ENCODE results near the gene STX2. TPM values are rescaled to one million over a fixed set of nuclear protein-coding genes. Genes with fewer than 3 reads are reported as not detected.

The STX2 gene
- total and polyA plus RNA-seq, 10 of the 15 experiments (the other 5 are each of a cell fraction or from before 2014, with no cell fraction given): 6.0 to 22.2 (median 10.0) TPM

GRCh38 chr12:130880411-130880885 is 41.4 kb upstream of the STX2 start (continued):
- no peak for TF ChIP-seq TCF7 (IDR thresholded peaks at IDR 0.05; ENCODE audit: borderline replicate concordance)
- TF ChIP-seq MEF2B (IDR thresholded peaks at IDR 0.05; ENCODE audit: partially characterized antibody, poor library complexity, severe bottlenecking): peak; percentile 32
- no peak for TF ChIP-seq ZNF384 (IDR thresholded peaks at IDR 0.05; ENCODE audit: borderline replicate concordance, low read depth, low read length)
- TF ChIP-seq ZBED1 (IDR thresholded peaks at IDR 0.05; ENCODE audit: borderline replicate concordance): peak; percentile 59; the same call in 1 of the 2 replicates
- TF ChIP-seq POLR2A (IDR thresholded peaks at IDR 0.05; ENCODE audit: low read depth, low read length): no peak
- TF ChIP-seq ZNF24 (IDR thresholded peaks at IDR 0.05): no peak
- TF ChIP-seq EP300 (IDR thresholded peaks at IDR 0.05; ENCODE audit: borderline replicate concordance in 1 of 2, control insufficient read depth in 1 of 2, low read depth in 2 of 2, low read length in 2 of 2): peak; percentile 42 to 48; a peak in 2 of 4 replicates
- no peak for TF ChIP-seq REST (IDR thresholded peaks at IDR 0.05; ENCODE audit: low read depth, low read length)
- TF ChIP-seq SUPT20H (IDR thresholded peaks at IDR 0.05; ENCODE audit: borderline replicate concordance, control insufficient read depth, low read depth, low read length): no peak
- no peak for TF ChIP-seq EZH2 (IDR thresholded peaks at IDR 0.05; ENCODE audit: borderline replicate concordance, control insufficient read depth, low read depth, low read length)
- no peak for TF ChIP-seq SREBF1 (IDR thresholded peaks at IDR 0.05; ENCODE audit: low read length)
- no peak for TF ChIP-seq ZNF207 (IDR thresholded peaks at IDR 0.05; ENCODE audit: borderline replicate concordance)
- no peak for TF ChIP-seq RAD21 (IDR thresholded peaks at IDR 0.05; ENCODE audit: insufficient read depth, low read depth, low read length)
- TF ChIP-seq DPF2 (IDR thresholded peaks at IDR 0.05): peak; percentile 84
- no peak for TF ChIP-seq SRF (IDR thresholded peaks at IDR 0.05; ENCODE audit: low read depth in 2 of 2, low read length in 2 of 2)
- TF ChIP-seq ZNF274 (IDR thresholded peaks at IDR 0.05; ENCODE audit: insufficient read depth, insufficient read length): no peak
- no peak for TF ChIP-seq MYB (IDR thresholded peaks at IDR 0.05; ENCODE audit: borderline replicate concordance, low read depth, low read length)
- TF ChIP-seq IRF3 (IDR thresholded peaks at IDR 0.05): no peak
- peak; percentile 86 for TF ChIP-seq MXI1 (IDR thresholded peaks at IDR 0.05; ENCODE audit: low read depth, low read length)
- TF ChIP-seq HSF1 (IDR thresholded peaks at IDR 0.05; ENCODE audit: low read depth, low read length): no peak
- TF ChIP-seq BCL3 (IDR thresholded peaks at IDR 0.05; ENCODE audit: borderline replicate concordance, insufficient read depth, low read depth, low read length, poor library complexity, severe bottlenecking): no peak
- TF ChIP-seq SMC3 (IDR thresholded peaks at IDR 0.05; ENCODE audit: borderline replicate concordance, low read length): no peak
- peak; percentile 70; the same call in 1 of the 2 replicates for TF ChIP-seq JUND (IDR thresholded peaks at IDR 0.05; ENCODE audit: low read depth, low read length)

Measured in GM12878 (cell line).